CD4-positive, alpha-beta T cell (primary cell): ENCODE results near the gene RND2. TPM values are rescaled to one million over a fixed set of nuclear protein-coding genes. Genes with fewer than 3 reads are reported as not detected.
"Not testable (repeated sequence)": the region's sequence is repeated elsewhere in the genome, so short reads cannot be mapped to it uniquely, and the experiment has no call there.

Source experiments
- ATAC-seq: fragments of 200-7000 bp; cut with Tn5 transposase; one replicate; pipeline ENCODE4 v1.10.0; 2022; ENCODE audit warnings: mild to moderate bottlenecking; ENCODE audit not compliant: poor library complexity
- CTCF ChIA-PET: fragments of 350-600 bp; sonication (Branson Sonifier 250); formaldehyde crosslinking; loops from one replicate; lab custom pipeline; 2021; ENCODE audit warnings: antibody characterized with exemption, inconsistent platforms; lab: Charles Lee
- POLR2A ChIA-PET: fragments of 350-600 bp; sonication (Branson Sonifier 250); formaldehyde crosslinking; loops from one replicate; lab custom pipeline; 2021; ENCODE audit warnings: antibody characterized with exemption, inconsistent platforms; lab: Charles Lee
- DNase-seq, 14 experiments: peaks; one replicate each; pipeline ENCODE4 v3.0.0-alpha.2; 2013 to 2020; ENCODE audit warnings: mixed read lengths in 2 of 14
- H3K27ac ChIP-seq, 2 donors: one replicate each; pipeline versions ENCODE4 v1.5.1 to v1.7.0; 2013; ENCODE audit warnings: low read length in 2 of 2, low read depth in 1 of 2, mild to moderate bottlenecking in 1 of 2
- H3K27me3 ChIP-seq, 2 experiments: 1 replicate in 1 of 2; 2 replicates in 1 of 2; pipeline versions ENCODE4 v1.6.1 to v1.7.0; 2013; ENCODE audit warnings: low read length in 2 of 2, control low read depth in 1 of 2, mild to moderate bottlenecking in 1 of 2, moderate library complexity in 1 of 2; ENCODE audit not compliant: insufficient read depth in 2 of 2, control insufficient read depth in 1 of 2
- H3K36me3 ChIP-seq: one replicate; pipeline ENCODE4 v1.6.1; 2013; ENCODE audit warnings: low read length, control low read depth; ENCODE audit not compliant: insufficient read depth
- H3K4me1 ChIP-seq: one replicate; pipeline ENCODE4 v1.6.1; 2013; ENCODE audit warnings: low read length, control low read depth; ENCODE audit not compliant: insufficient read depth
- H3K4me3 ChIP-seq: one replicate; pipeline ENCODE4 v1.5.1; 2013; ENCODE audit warnings: mild to moderate bottlenecking, low read length, moderate library complexity
- H3K9me3 ChIP-seq, 2 experiments: 1 replicate in 1 of 2; 2 replicates in 1 of 2; pipeline versions ENCODE4 v1.6.1 to v1.7.0; 2013; ENCODE audit warnings: low read length in 2 of 2, mild to moderate bottlenecking in 2 of 2, control low read depth in 1 of 2, moderate library complexity in 1 of 2; ENCODE audit not compliant: control insufficient read depth in 1 of 2, insufficient read depth in 1 of 2
- H3K27ac Mint-ChIP-seq: one replicate; pipeline ENCODE4 v1.8.0; 2020; ENCODE audit warnings: mixed read lengths
- H3K27me3 Mint-ChIP-seq: one replicate; pipeline ENCODE4 v1.8.0; 2021; ENCODE audit warnings: mixed read lengths
- H3K36me3 Mint-ChIP-seq: one replicate; pipeline ENCODE4 v1.8.0; 2021; ENCODE audit warnings: low read depth, mixed read lengths
- H3K4me1 Mint-ChIP-seq: one replicate; pipeline ENCODE4 v1.8.0; 2021; ENCODE audit warnings: low read depth, mixed read lengths
- H3K4me3 Mint-ChIP-seq: one replicate; pipeline ENCODE4 v1.8.0; 2020; ENCODE audit warnings: mild to moderate bottlenecking, mixed read lengths
- H3K9me3 Mint-ChIP-seq: one replicate; pipeline ENCODE4 v1.8.0; 2020; ENCODE audit warnings: mixed read lengths
- CTCF ChIP-seq: fragments of 200-600 bp; IDR thresholded peaks from one replicate; pipeline ENCODE4 v1.8.0; 2022; ENCODE audit warnings: antibody characterized with exemption, mild to moderate bottlenecking
- intact Hi-C, 2 experiments: fragments of 100-400 bp; cut with DNase I in 1 of 2; cut with micrococcal nuclease in 1 of 2; formaldehyde crosslinking; loops; one replicate each; pipeline versions ENCODE4 v1.15.1 to v1.9.0; 2023 to 2025; cut with DNase I, micrococcal nuclease
- total RNA-seq, 174 experiments: library from RNA in 2 of 174; stranded (reverse) in 2 of 174; gene quantifications; one replicate each; pipeline ENCODE4 v1.2.3 and lab custom pipeline; 2021 to 2026

Gene RND2
- total RNA-seq, 2 experiments from 2014 or later = 0.27 to 0.28 TPM

GRCh38 chr17:42997984-42998938 is 26.8 kb upstream of the RND2 start, which contains the start of gene RPL27:
TSS of gene RPL27 (plus strand) at chr17:42998419. CDS start at chr17:42998751, 332 bp downstream.
- intact Hi-C loops = loop anchor here (1.0 to 10.0 kb wide), 11 partner anchors 18 to 1017 kb away; partner anchors contain the start of genes BRCA1 (in 2 of the 2), PSME3 (in 2 of the 2), PTGES3L (in 2 of the 2) and RUNDC1 (in 2 of the 2)
- CTCF ChIA-PET = interaction anchor here (0.5 to 2.3 kb wide), 23 partner anchors 8 to 486 kb away, joined by 3 to 20 read pairs (median 4); partner anchors contain the start of genes AARSD1, BECN1, BRCA1 and DHX8
- H3K9me3 ChIP-seq = no peaks in the 10 kb centered on the region
- Mint-ChIP-seq H3K27ac (peak within 1 kb of the TSS; percentile 95), H3K4me3 (peak within 1 kb of the TSS; percentile 96), H3K4me1 (peaks cover 25% of the 10 kb centered on the region), H3K9me3 (no peaks in the 10 kb centered on the region), H3K36me3 (peaks cover 55% of the 10 kb centered on the region), H3K27me3 (no peaks in the 10 kb centered on the region)
- H3K4me1 ChIP-seq = peaks cover 28% of the 10 kb centered on the region
- peak; percentile 95 to 100 (median 98) for DNase-seq
- ATAC-seq = peak; percentile 95
- peak within 1 kb of the TSS; percentile 73 to 98 for H3K27ac ChIP-seq
- H3K27me3 ChIP-seq = no peaks in the 10 kb centered on the region
- peak within 1 kb of the TSS; percentile 91 for H3K4me3 ChIP-seq
- POLR2A ChIA-PET = interaction anchor here (0.6 to 3.2 kb wide), 39 partner anchors 9 to 1329 kb away, joined by 3 to 58 read pairs (median 5); partner anchors contain the start of genes AARSD1, AOC2, ARL4D and BECN1
- TF ChIP-seq CTCF = peak; percentile 85
- peaks cover 43% of the 10 kb centered on the region for H3K36me3 ChIP-seq

GRCh38 chr17:42999003-42999525 is 26.0 kb upstream of the RND2 start:
- H3K4me1 ChIP-seq = peaks cover 28% of the 10 kb centered on the region
- peak overlapping the region; percentile 96 for H3K4me3 Mint-ChIP-seq

GRCh38 chr17:43000894-43001293 is 24.1 kb upstream of the RND2 start:
- intact Hi-C loops, H3K9me3 ChIP-seq, H3K27ac ChIP-seq, ATAC-seq, H3K9me3 Mint-ChIP-seq, H3K27me3 Mint-ChIP-seq, H3K4me3 Mint-ChIP-seq, H3K27me3 ChIP-seq, CTCF ChIA-PET, H3K4me3 ChIP-seq: not testable (repeated sequence)
- peak overlapping the region; percentile 44 for H3K27ac Mint-ChIP-seq
- peaks cover 28% of the 10 kb centered on the region for H3K4me1 ChIP-seq
- peaks cover 25% of the 10 kb centered on the region for H3K4me1 Mint-ChIP-seq
- POLR2A ChIA-PET = interaction anchor here (0.9 to 1.1 kb wide), 2 partner anchors 12 to 171 kb away, joined by 3 read pairs; no protein-coding TSS in a partner anchor
- peaks cover 46% of the 10 kb centered on the region for H3K36me3 ChIP-seq
- peak in 1 of 14 experiments; percentile 18 for DNase-seq
- peaks cover 64% of the 10 kb centered on the region for H3K36me3 Mint-ChIP-seq

More at GRCh38 chr17:42999003-42999525, 26.0 kb upstream of the RND2 start:
- H3K4me3 ChIP-seq = peak overlapping the region; percentile 91
- no peaks in the 10 kb centered on the region for H3K9me3 ChIP-seq
- no peaks in the 10 kb centered on the region for H3K27me3 ChIP-seq
- ATAC-seq (no peak), DNase-seq (peak in 1 of 14 experiments; percentile 21)
- intact Hi-C loops = loop anchor here (2.0 to 10.0 kb wide), 6 partner anchors 126 to 1016 kb away; partner anchors contain the start of genes BRCA1 (in 1 of the 2), DHX8 (in 1 of the 2), NBR1 (in 1 of the 2) and PSME3 (in 1 of the 2)
- Mint-ChIP-seq H3K4me1 (peaks cover 25% of the 10 kb centered on the region), H3K36me3 (peaks cover 59% of the 10 kb centered on the region), H3K27me3 (no peaks in the 10 kb centered on the region), H3K27ac (peak overlapping the region; percentile 95), H3K9me3 (no peaks in the 10 kb centered on the region)
- CTCF ChIA-PET = interaction anchor here (1.0 to 2.3 kb wide), 9 partner anchors 8 to 485 kb away, joined by 3 to 14 read pairs (median 9); partner anchors contain the start of genes AARSD1, DHX8, IFI35 and RND2
- peaks cover 46% of the 10 kb centered on the region for H3K36me3 ChIP-seq
- POLR2A ChIA-PET = interaction anchor here (1.1 to 3.2 kb wide), 16 partner anchors 8 to 611 kb away, joined by 3 to 58 read pairs (median 22); partner anchors contain the start of genes DHX8, IFI35, NBR1 and PSME3
- no peak for TF ChIP-seq CTCF
- H3K27ac ChIP-seq = peak overlapping the region; percentile 73 to 98
